Measurements from ENCODE around the gene IGF2BP1.

The IGF2BP1 gene

GRCh38 chr17:48997103-48997826 is at the start of gene IGF2BP1:
Gene IGF2BP1 (plus strand): TSS chr17:48997385. CDS start chr17:48997746, 361 bp downstream.
- DNase-seq (ENCODE audit: low read depth), result peak; percentile 57
- TF ChIP-seq CTCF (IDR thresholded peaks at IDR 0.05; ENCODE audit: insufficient read depth, low read depth, low read length, missing control alignments), result no peak
- peak within 1 kb of the TSS; percentile 46 for H3K4me3 ChIP-seq (ENCODE audit: low read depth, low read length)

GRCh38 chr17:48951572-48951971 is 45.6 kb upstream of the IGF2BP1 start:
- DNase-seq (ENCODE audit: low read depth), result no peak
- no peak for TF ChIP-seq CTCF (IDR thresholded peaks at IDR 0.05; ENCODE audit: insufficient read depth, low read depth, low read length, missing control alignments)
- H3K4me3 ChIP-seq (ENCODE audit: low read depth, low read length), result no peak overlapping the region

- TF ChIP-seq CTCF (IDR thresholded peaks at IDR 0.05; ENCODE audit: insufficient read depth, low read depth, low read length, missing control alignments), result no peak
- peak overlapping the region; percentile 18; the same call in 1 of the 2 replicates for H3K4me3 ChIP-seq (ENCODE audit: low read depth, low read length)
- peak; percentile 57 for DNase-seq (ENCODE audit: low read depth)
Measured at GRCh38 chr17:48952904-48953303, 44.3 kb upstream of the IGF2BP1 start.

GRCh38 chr17:48954300-48954755 is 42.9 kb upstream of the IGF2BP1 start:
- H3K4me3 ChIP-seq (ENCODE audit: low read depth, low read length), result no peak overlapping the region
- peak; percentile 12 for TF ChIP-seq CTCF (IDR thresholded peaks at IDR 0.05; ENCODE audit: insufficient read depth, low read depth, low read length, missing control alignments)
- DNase-seq (ENCODE audit: low read depth), result peak; percentile 39

- no peak for DNase-seq (ENCODE audit: low read depth)
- TF ChIP-seq CTCF (IDR thresholded peaks at IDR 0.05; ENCODE audit: insufficient read depth, low read depth, low read length, missing control alignments), result no peak
- H3K4me3 ChIP-seq (ENCODE audit: low read depth, low read length), result no peak overlapping the region
Measured at GRCh38 chr17:48960834-48961515, 36.2 kb upstream of the IGF2BP1 start.

- no peak for TF ChIP-seq CTCF (IDR thresholded peaks at IDR 0.05; ENCODE audit: insufficient read depth, low read depth, low read length, missing control alignments)
- DNase-seq (ENCODE audit: low read depth), result no peak
- no peak overlapping the region for H3K4me3 ChIP-seq (ENCODE audit: low read depth, low read length)
Measured at GRCh38 chr17:48961516-48962233, 35.5 kb upstream of the IGF2BP1 start.

Data from GM12865 (cell line).